ENCODE results near the gene SF3A1. TPM values are rescaled to one million over a fixed set of nuclear protein-coding genes. Genes with fewer than 3 reads are reported as not detected.
"Not testable (repeated sequence)": the region's sequence is repeated elsewhere in the genome, so short reads cannot be mapped to it uniquely, and the experiment has no call there.

The SF3A1 gene
- total RNA-seq = 89.2 TPM
- long read RNA-seq, full-length matches to known transcripts = 26 of 48 reads
- long read RNA-seq, partial matches to known transcripts = 16 of 48 reads
- long read RNA-seq, other reads (novel, unspliced or antisense) = 6 of 48 reads

GRCh38 chr22:30356449-30357235, at the start of gene SF3A1, which contains the start of gene CCDC157:
TSS of gene SF3A1 (minus strand) at chr22:30356894. CDS start at chr22:30356792, 102 bp downstream.
TSS of gene CCDC157 (plus strand) at chr22:30357007. CDS start at chr22:30366001, 8,994 bp downstream.
- DNase-seq = peak; percentile 87
- H3K4me1 ChIP-seq = peaks cover 56% of the 10 kb centered on the region
- intact Hi-C loops (cut with micrococcal nuclease) = no loop called here

GRCh38 chr22:30406400-30406799, 49.7 kb upstream of the SF3A1 start:
- no peak overlapping the region for H3K27ac ChIP-seq (replicated peaks)
- H3K4me1 ChIP-seq = no peaks in the 10 kb centered on the region
- TF ChIP-seq, protein P1, sequence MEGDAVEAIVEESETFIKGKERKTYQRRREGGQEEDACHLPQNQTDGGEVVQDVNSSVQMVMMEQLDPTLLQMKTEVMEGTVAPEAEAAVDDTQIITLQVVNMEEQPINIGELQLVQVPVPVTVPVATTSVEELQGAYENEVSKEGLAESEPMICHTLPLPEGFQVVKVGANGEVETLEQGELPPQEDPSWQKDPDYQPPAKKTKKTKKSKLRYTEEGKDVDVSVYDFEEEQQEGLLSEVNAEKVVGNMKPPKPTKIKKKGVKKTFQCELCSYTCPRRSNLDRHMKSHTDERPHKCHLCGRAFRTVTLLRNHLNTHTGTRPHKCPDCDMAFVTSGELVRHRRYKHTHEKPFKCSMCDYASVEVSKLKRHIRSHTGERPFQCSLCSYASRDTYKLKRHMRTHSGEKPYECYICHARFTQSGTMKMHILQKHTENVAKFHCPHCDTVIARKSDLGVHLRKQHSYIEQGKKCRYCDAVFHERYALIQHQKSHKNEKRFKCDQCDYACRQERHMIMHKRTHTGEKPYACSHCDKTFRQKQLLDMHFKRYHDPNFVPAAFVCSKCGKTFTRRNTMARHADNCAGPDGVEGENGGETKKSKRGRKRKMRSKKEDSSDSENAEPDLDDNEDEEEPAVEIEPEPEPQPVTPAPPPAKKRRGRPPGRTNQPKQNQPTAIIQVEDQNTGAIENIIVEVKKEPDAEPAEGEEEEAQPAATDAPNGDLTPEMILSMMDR (IDR thresholded peaks at IDR 0.05; ENCODE audit: borderline replicate concordance) = no peak
- intact Hi-C loops (cut with micrococcal nuclease) = no loop called here
- DNase-seq = no peak
- peaks cover 12% of the 10 kb centered on the region for H3K36me3 ChIP-seq
- H3K27me3 ChIP-seq (ENCODE audit: low read depth) = no peaks in the 10 kb centered on the region
- H3K9me3 ChIP-seq (replicated peaks) = no peaks in the 10 kb centered on the region
- H3K4me3 ChIP-seq = no peak overlapping the region

More at GRCh38 chr22:30356449-30357235, at the start of gene SF3A1, which contains the start of gene CCDC157:
- no peaks in the 10 kb centered on the region for H3K27me3 ChIP-seq (ENCODE audit: low read depth)
- H3K4me3 ChIP-seq = peak within 1 kb of the TSS; percentile 86
- H3K27ac ChIP-seq (replicated peaks) = peak within 1 kb of the TSS; percentile 97
- H3K36me3 ChIP-seq = peaks cover 15% of the 10 kb centered on the region
- TF ChIP-seq, protein P1 (IDR thresholded peaks at IDR 0.05; ENCODE audit: borderline replicate concordance) = no peak
- H3K9me3 ChIP-seq (replicated peaks) = no peaks in the 10 kb centered on the region

DNA sequence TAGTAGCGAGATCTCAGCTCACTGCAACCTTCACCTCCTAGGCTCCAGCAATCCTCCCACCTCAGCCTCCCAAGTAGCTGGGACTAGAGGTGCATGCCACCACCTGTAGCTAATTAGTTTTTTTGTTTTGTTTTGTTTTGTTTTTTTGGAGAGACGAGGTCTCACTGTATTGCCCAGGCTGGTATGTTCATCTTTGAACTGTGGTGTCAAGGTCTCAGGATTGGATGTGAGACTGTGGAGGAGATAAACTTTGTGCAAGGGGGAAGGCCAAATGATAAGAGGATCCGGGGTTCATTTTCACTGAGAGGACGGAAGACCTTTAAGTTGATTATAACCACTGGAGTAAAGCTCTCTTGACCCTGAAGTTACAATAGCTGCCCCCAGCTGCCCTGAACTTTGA, 49.0 kb upstream of the SF3A1 start:
- no peaks in the 10 kb centered on the region for H3K9me3 ChIP-seq (replicated peaks)
- H3K27ac ChIP-seq (replicated peaks) = no peak overlapping the region
- no peaks in the 10 kb centered on the region for H3K27me3 ChIP-seq (ENCODE audit: low read depth)
- intact Hi-C loops (cut with micrococcal nuclease) = no loop called here
- TF ChIP-seq, protein P1 (IDR thresholded peaks at IDR 0.05; ENCODE audit: borderline replicate concordance) = no peak
- no peak for DNase-seq
- no peak overlapping the region for H3K4me3 ChIP-seq
- no peaks in the 10 kb centered on the region for H3K4me1 ChIP-seq
- peaks cover 7% of the 10 kb centered on the region for H3K36me3 ChIP-seq

GRCh38 chr22:30404307-30404706, 47.6 kb upstream of the SF3A1 start:
- H3K27me3 ChIP-seq (ENCODE audit: low read depth) = no peaks in the 10 kb centered on the region
- no peak overlapping the region for H3K27ac ChIP-seq (replicated peaks)
- H3K9me3 ChIP-seq (replicated peaks) = no peaks in the 10 kb centered on the region
- no peak overlapping the region for H3K4me3 ChIP-seq
- H3K36me3 ChIP-seq = no peaks in the 10 kb centered on the region
- intact Hi-C loops (cut with micrococcal nuclease) = no loop called here
- no peak for DNase-seq
- no peaks in the 10 kb centered on the region for H3K4me1 ChIP-seq
- TF ChIP-seq, protein P1 (IDR thresholded peaks at IDR 0.05; ENCODE audit: borderline replicate concordance) = no peak

GRCh38 chr22:30402766-30403104, 46.0 kb upstream of the SF3A1 start:
- DNase-seq; intact Hi-C loops (cut with micrococcal nuclease); H3K4me1 ChIP-seq; H3K9me3 ChIP-seq (replicated peaks); H3K27me3 ChIP-seq (ENCODE audit: low read depth); H3K27ac ChIP-seq (replicated peaks); H3K36me3 ChIP-seq; H3K4me3 ChIP-seq: not testable (repeated sequence)
